ENCODE data around the gene IWS1. TPM values are rescaled to one million over a fixed set of nuclear protein-coding genes. Genes with fewer than 3 reads are reported as not detected.
"Not testable (repeated sequence)": the region's sequence is repeated elsewhere in the genome, so short reads cannot be mapped to it uniquely, and the experiment has no call there.

IWS1 gene
- total RNA-seq = 40.7 TPM
- long read RNA-seq, transcript IWS1-201 (14 exons, 2,958 nt) = major isoform, 15 of 51 reads
- long read RNA-seq, partial matches to known transcripts = 19 of 51 reads
- long read RNA-seq, other reads (novel, unspliced or antisense) = 16 of 51 reads

GRCh38 chr2:127526132-127527000 is at the start of gene IWS1:
IWS1 (minus strand) TSS chr2:127526489; CDS start chr2:127526208, 281 bp downstream.
- DNase-seq (ENCODE audit: low spot score) = peak; percentile 97
- intact Hi-C loops (cut with DNase I) = loop anchor here (1.0 to 5.0 kb wide), 3 partner anchors 11 to 331 kb away; partner anchors contain the start of gene POLR2D

DNA sequence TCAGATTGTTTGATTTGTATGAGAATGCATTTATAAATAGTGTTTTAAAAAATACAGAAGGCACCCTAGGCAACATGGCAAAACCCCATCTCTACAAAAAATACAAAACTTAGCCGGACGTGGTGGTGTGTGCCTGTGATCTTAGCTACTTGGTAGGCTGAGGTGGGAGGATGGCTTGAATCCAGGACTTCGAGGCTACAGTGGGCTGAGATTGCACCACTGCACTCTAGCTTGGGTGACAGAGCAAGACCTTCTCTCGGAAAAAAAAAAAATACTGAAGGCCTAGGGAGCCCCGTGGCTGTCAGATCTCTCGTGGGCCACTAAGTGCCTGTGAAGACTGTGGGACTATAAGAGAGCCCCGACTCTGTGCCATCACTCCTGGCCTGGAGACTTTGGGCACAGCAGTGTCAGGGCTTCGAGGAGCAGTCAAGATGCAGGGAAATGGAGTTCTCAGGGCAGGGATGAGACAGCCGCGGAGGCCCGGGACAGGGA is 49.7 kb upstream of the IWS1 start:
- intact Hi-C loops (cut with DNase I) = loop anchor here (5.0 kb wide), 1 partner anchor 59 kb away; no protein-coding TSS in a partner anchor
- no peak for DNase-seq (ENCODE audit: low spot score)

- peak; percentile 43 for DNase-seq (ENCODE audit: low spot score)
- intact Hi-C loops (cut with DNase I) = loop anchor here (5.0 kb wide), 1 partner anchor 58 kb away; no protein-coding TSS in a partner anchor
These were observed 49.0 kb upstream of the IWS1 start for GRCh38 chr2:127575185-127575765.

DNA sequence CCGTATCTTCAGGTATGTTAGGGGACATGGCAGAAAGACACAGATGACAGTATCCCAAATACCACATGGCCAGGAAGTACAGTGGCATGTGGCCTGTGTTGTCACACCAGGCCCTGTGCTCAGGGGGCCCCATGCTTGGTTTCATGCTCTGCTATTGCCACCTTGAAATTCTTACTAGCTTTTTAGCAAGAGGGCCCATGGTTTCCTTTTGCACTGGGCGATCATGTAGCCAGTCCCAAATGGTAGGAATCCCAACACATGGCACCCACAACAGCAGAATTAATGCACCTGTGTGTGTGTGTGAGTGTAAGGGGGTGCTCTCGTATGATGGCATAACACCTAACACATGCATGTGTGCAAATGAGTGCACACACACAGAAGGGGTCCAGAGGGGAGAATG is 48.4 kb upstream of the IWS1 start:
- peak; percentile 36 for DNase-seq (ENCODE audit: low spot score)
- intact Hi-C loops (cut with DNase I) = loop anchor here (5.0 kb wide), 1 partner anchor 57 kb away; no protein-coding TSS in a partner anchor

- DNase-seq (ENCODE audit: low spot score) = peak; percentile 41
- intact Hi-C loops (cut with DNase I) = no loop called here
These were observed 47.5 kb upstream of the IWS1 start for GRCh38 chr2:127573771-127574170.

GRCh38 chr2:127573298-127573697 is 47.0 kb upstream of the IWS1 start:
- DNase-seq (ENCODE audit: low spot score) = peak; percentile 33
- intact Hi-C loops (cut with DNase I) = no loop called here

GRCh38 chr2:127572841-127573240 is 46.6 kb upstream of the IWS1 start:
- DNase-seq (ENCODE audit: low spot score) = no peak
- intact Hi-C loops (cut with DNase I) = no loop called here

- intact Hi-C loops (cut with DNase I); DNase-seq (ENCODE audit: low spot score): not testable (repeated sequence)
These were observed 46.1 kb upstream of the IWS1 start for GRCh38 chr2:127572352-127572751.

DNA sequence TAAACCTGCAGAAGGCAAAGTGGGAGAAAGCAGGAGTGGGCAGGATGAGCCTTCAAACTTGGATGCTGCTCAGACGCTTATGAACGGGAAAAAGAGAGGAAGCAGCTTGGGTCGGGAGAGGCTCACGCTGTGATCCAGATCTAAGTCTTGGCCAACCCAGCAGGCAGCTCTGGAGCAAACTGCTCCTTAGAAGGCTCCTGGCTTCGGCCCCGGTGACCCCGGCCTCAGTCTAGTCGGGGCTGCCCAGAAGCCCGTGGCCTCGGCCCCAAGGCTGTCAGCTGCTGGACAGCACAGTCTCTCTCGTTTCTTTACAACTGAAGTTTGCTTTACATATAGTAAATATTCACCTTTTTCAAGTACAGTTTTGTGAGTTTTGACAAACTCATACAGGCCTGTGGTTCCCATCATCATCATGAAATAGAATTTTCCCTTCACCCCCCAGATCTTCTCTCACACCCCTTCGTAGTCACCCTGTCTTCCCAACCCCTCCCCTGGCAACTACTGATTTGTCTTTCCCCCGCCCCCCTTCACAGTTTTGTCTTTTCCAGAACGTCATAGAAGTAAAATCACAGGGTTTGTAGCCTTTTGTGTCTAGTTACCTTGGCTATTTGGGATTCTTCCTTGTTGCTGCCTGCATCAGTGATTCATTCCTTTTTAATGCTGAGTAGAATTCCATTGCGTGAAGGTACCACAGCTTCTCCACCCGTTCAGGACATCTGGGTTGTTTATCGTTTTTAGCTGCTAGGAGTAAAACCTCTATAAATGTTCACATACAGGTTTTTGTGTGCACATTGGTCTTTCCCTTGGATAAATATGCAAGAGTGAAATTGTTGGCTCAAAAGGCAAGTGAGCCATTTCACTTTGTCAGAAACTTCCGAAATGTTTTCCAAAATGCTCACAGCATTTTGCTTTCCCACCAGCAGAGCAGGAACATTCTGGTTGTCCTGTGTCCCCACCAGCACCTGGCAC is 44.3 kb upstream of the IWS1 start:
- DNase-seq (ENCODE audit: low spot score) = peak; percentile 75
- intact Hi-C loops (cut with DNase I) = no loop called here

DNA sequence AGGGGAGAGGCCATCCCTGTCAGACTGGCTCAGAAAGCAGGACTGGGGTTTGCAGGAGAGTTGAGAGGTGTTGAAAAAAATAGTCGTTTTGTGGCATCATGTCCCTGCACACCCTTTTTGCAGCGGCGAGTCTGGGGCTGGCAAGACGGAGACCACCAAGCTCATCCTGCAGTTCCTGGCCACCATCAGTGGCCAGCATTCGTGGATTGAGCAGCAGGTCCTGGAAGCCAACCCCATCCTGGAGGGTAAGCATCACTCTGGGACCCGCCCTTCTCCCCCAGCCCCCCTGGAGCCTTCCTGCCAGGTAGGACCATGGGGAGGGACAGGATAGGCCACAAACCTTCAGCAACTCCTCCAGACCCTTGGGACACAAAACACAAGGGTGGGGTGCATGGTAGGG is 43.4 kb upstream of the IWS1 start:
- peak; percentile 55 for DNase-seq (ENCODE audit: low spot score)
- intact Hi-C loops (cut with DNase I) = no loop called here

GRCh38 chr2:127568128-127568527 is 41.8 kb upstream of the IWS1 start:
- DNase-seq (ENCODE audit: low spot score) = peak; percentile 22
- intact Hi-C loops (cut with DNase I) = no loop called here

- peak; percentile 66 for DNase-seq (ENCODE audit: low spot score)
- intact Hi-C loops (cut with DNase I) = no loop called here
These were observed 41.1 kb upstream of the IWS1 start for GRCh38 chr2:127567351-127567854.

GRCh38 chr2:127566576-127566975 is 40.3 kb upstream of the IWS1 start:
- DNase-seq (ENCODE audit: low spot score) = peak; percentile 68
- intact Hi-C loops (cut with DNase I) = no loop called here

DNA sequence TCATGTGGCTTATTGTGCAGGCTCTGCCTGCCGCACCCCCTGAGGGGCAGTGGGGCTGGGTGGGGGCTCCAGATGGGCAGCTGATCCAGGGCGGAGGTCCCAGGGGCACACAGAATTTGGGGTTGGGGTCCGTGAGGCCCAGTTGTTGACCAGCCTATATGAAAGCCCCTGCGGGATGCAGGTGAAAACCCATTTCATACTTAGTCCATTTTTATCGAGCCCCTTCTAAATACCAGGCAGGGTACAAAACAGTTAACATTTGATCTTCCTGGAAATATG is 39.8 kb upstream of the IWS1 start:
- no peak for DNase-seq (ENCODE audit: low spot score)
- intact Hi-C loops (cut with DNase I) = no loop called here

GRCh38 chr2:127565261-127566138 is 39.2 kb upstream of the IWS1 start:
- intact Hi-C loops (cut with DNase I) = no loop called here
- DNase-seq (ENCODE audit: low spot score) = peak; percentile 33

GRCh38 chr2:127564429-127565260 is 38.4 kb upstream of the IWS1 start:
- intact Hi-C loops (cut with DNase I) = no loop called here
- peak; percentile 59 for DNase-seq (ENCODE audit: low spot score)

Measured in cardiac septum (tissue), 1 donor.